ENCODE results near the gene AIM2.

AIM2 gene

DNA sequence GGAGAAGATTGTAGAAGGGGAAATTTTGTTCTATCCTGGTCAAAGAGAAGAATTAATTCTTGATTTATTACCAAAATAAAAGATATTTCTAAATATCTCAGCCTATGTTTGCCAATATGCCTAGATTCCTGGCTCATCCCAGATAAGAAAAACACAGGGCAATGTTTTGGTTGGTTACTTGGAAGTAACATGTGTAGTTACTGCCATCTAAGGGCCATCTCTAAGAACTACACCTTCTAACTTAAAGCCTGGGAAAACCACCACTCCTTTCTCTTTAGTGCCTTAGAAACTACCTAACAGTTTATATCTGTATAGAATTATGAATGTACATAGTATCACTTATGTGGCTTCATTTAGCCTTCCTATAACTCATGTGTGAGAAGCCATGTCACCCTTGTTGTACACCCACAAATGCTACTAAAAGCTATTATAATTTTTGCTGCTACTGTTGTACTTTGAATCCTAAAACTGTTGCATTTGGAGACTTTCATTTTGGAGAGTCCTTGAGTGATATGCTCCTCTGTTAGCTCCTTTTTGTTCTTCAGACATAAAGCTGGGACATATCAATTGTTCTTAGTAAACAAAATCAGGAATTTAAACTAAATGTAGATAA, 4.5 kb downstream of the AIM2 start:
- Histone ChIP-seq H3K9ac (ENCODE audit: low read length) (no peak overlapping the region), H4K20me1 (ENCODE audit: insufficient read depth, low read length) (no peaks in the 10 kb centered on the region), H3K79me2 (ENCODE audit: low read length) (peaks cover 15% of the 10 kb centered on the region), H3K27ac (ENCODE audit: low read length) (no peak overlapping the region), H3K36me3 (replicated peaks; ENCODE audit: insufficient read depth, low read length) (no peaks in the 10 kb centered on the region), H3K4me3 (ENCODE audit: low read length) (no peak overlapping the region), H3K4me2 (ENCODE audit: low read depth, low read length) (no peak overlapping the region), H3K9me3 (replicated peaks; ENCODE audit: insufficient read depth, low read length) (no peaks in the 10 kb centered on the region), H3K4me1 (ENCODE audit: low read length) (peaks cover 41% of the 10 kb centered on the region), H3F3A (ENCODE audit: insufficient read depth, low read length) (peaks cover 38% of the 10 kb centered on the region), H3K9me2 (replicated peaks; ENCODE audit: insufficient read depth, low read length) (no peaks in the 10 kb centered on the region), H2AFZ (ENCODE audit: low read length) (no peak overlapping the region), H3K27me3 (replicated peaks; ENCODE audit: insufficient read depth, low read length) (no peaks in the 10 kb centered on the region)
- DNase-seq = peak; percentile 72
- TF ChIP-seq CTCF (IDR thresholded peaks at IDR 0.05; ENCODE audit: low read length) = peak; percentile 83
- no peak for TF ChIP-seq EZH2phosphoT487 (IDR thresholded peaks at IDR 0.05; ENCODE audit: low read length)

- peaks cover 27% of the 10 kb centered on the region for H3F3A ChIP-seq (ENCODE audit: insufficient read depth, low read length)
Measured at GRCh38 chr1:159068886-159069285, 7.7 kb downstream of the AIM2 start.

GRCh38 chr1:159067699-159068621, 8.6 kb downstream of the AIM2 start:
- H4K20me1 ChIP-seq (ENCODE audit: insufficient read depth, low read length) = no peaks in the 10 kb centered on the region
- H3K36me3 ChIP-seq (replicated peaks; ENCODE audit: insufficient read depth, low read length) = no peaks in the 10 kb centered on the region
- peak overlapping the region; percentile 44 for H3K9ac ChIP-seq (ENCODE audit: low read length)
- no peaks in the 10 kb centered on the region for H3K9me3 ChIP-seq (replicated peaks; ENCODE audit: insufficient read depth, low read length)
- TF ChIP-seq EZH2 (optimal IDR thresholded peaks at IDR 0.05; ENCODE audit: low read depth, low read length) (no peak), EZH2phosphoT487 (IDR thresholded peaks at IDR 0.05; ENCODE audit: low read length) (no peak), CTCF (IDR thresholded peaks at IDR 0.05; ENCODE audit: low read length) (no peak)
- peak overlapping the region; percentile 14 for H2AFZ ChIP-seq (ENCODE audit: low read length)
- H3K27ac ChIP-seq (ENCODE audit: low read length) = peak overlapping the region; percentile 88
- no peaks in the 10 kb centered on the region for H3K79me2 ChIP-seq (ENCODE audit: low read length)
- peak overlapping the region; percentile 24 for H3K4me3 ChIP-seq (ENCODE audit: low read length)
- peaks cover 42% of the 10 kb centered on the region for H3K4me1 ChIP-seq (ENCODE audit: low read length)
- H3F3A ChIP-seq (ENCODE audit: insufficient read depth, low read length) = peaks cover 27% of the 10 kb centered on the region
- peak; percentile 92 for DNase-seq
- peak overlapping the region; percentile 57 for H3K4me2 ChIP-seq (ENCODE audit: low read depth, low read length)
- no peaks in the 10 kb centered on the region for H3K27me3 ChIP-seq (replicated peaks; ENCODE audit: insufficient read depth, low read length)
- no peaks in the 10 kb centered on the region for H3K9me2 ChIP-seq (replicated peaks; ENCODE audit: insufficient read depth, low read length)

More at GRCh38 chr1:159068886-159069285, 7.7 kb downstream of the AIM2 start:
- no peaks in the 10 kb centered on the region for H3K36me3 ChIP-seq (replicated peaks; ENCODE audit: insufficient read depth, low read length)
- H3K79me2 ChIP-seq (ENCODE audit: low read length) = peaks cover under 1% of the 10 kb centered on the region; the same call in 1 of the 2 replicates
- H3K4me3 ChIP-seq (ENCODE audit: low read length) = 0 out of 2 replicates have a peak overlapping the region, but pooled peaks have one; percentile 10
- no peaks in the 10 kb centered on the region for H3K9me3 ChIP-seq (replicated peaks; ENCODE audit: insufficient read depth, low read length)
- TF ChIP-seq EZH2phosphoT487 (IDR thresholded peaks at IDR 0.05; ENCODE audit: low read length) = no peak
- no peak for TF ChIP-seq CTCF (IDR thresholded peaks at IDR 0.05; ENCODE audit: low read length)
- TF ChIP-seq EZH2 (optimal IDR thresholded peaks at IDR 0.05; ENCODE audit: low read depth, low read length) = no peak
- peaks cover 42% of the 10 kb centered on the region for H3K4me1 ChIP-seq (ENCODE audit: low read length)
- DNase-seq = no peak
- peak overlapping the region; percentile 57 for H3K4me2 ChIP-seq (ENCODE audit: low read depth, low read length)
- no peaks in the 10 kb centered on the region for H4K20me1 ChIP-seq (ENCODE audit: insufficient read depth, low read length)
- no peaks in the 10 kb centered on the region for H3K9me2 ChIP-seq (replicated peaks; ENCODE audit: insufficient read depth, low read length)
- no peaks in the 10 kb centered on the region for H3K27me3 ChIP-seq (replicated peaks; ENCODE audit: insufficient read depth, low read length)
- H3K27ac ChIP-seq (ENCODE audit: low read length) = peak overlapping the region; percentile 88
- H2AFZ ChIP-seq (ENCODE audit: low read length) = no peak overlapping the region
- peak overlapping the region; percentile 16; the same call in 1 of the 2 replicates for H3K9ac ChIP-seq (ENCODE audit: low read length)

All from MM.1S (cell line).